Esophagus squamous epithelium (tissue), 4 donors: ENCODE data around the gene PON1.

ENCODE experiments used
- POLR2A ChIP-seq, 4 donors: fragments of 450-650 bp; IDR thresholded peaks; one replicate each; pipeline ENCODE4 v1.6.1; 2017; ENCODE audit warnings: antibody characterized with exemption in 4 of 4, mild to moderate bottlenecking in 4 of 4, moderate library complexity in 3 of 4
- TF ChIP-seq, protein P1 (sequence below), 6 experiments: fragments of 450-650 bp in 4 of 6; fragments of 200-600 bp in 2 of 6; sonication (generic) in 2 of 6; IDR thresholded peaks; one replicate each; pipeline ENCODE4 v1.5.1; 2016 to 2019; ENCODE audit warnings: antibody characterized with exemption in 6 of 6, mild to moderate bottlenecking in 4 of 6, moderate library complexity in 4 of 6

DNA sequence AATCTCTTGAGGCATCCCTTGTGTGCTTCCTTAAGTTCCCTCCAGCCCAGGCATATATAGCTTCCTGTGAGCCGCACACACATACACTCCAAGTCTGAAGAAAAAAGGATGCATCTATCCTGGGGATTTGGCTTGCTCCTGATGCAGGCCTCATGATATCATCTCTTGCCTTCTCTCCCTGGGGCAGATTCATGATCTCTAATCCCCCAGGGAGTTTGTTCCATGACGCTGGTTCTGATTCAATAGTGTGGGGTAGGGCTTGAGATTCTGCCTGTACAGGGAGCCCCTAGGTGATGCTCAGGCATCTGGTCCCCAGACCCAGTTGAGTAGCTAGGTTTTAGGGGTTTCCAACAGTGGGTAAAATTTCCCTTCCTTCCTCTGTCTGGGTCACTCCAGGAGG, 1.5 kb downstream of the PON1 start:
- TF ChIP-seq, protein P1, sequence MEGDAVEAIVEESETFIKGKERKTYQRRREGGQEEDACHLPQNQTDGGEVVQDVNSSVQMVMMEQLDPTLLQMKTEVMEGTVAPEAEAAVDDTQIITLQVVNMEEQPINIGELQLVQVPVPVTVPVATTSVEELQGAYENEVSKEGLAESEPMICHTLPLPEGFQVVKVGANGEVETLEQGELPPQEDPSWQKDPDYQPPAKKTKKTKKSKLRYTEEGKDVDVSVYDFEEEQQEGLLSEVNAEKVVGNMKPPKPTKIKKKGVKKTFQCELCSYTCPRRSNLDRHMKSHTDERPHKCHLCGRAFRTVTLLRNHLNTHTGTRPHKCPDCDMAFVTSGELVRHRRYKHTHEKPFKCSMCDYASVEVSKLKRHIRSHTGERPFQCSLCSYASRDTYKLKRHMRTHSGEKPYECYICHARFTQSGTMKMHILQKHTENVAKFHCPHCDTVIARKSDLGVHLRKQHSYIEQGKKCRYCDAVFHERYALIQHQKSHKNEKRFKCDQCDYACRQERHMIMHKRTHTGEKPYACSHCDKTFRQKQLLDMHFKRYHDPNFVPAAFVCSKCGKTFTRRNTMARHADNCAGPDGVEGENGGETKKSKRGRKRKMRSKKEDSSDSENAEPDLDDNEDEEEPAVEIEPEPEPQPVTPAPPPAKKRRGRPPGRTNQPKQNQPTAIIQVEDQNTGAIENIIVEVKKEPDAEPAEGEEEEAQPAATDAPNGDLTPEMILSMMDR (IDR thresholded peaks at IDR 0.05) = no peak
- no peak for TF ChIP-seq POLR2A (IDR thresholded peaks at IDR 0.05)
